PFSK-1 (cell line): Measurements from ENCODE around the gene RIPOR3.

Experiments used
- FOXP2 ChIP-seq: optimal IDR thresholded peaks from 2 replicates; pipeline ENCODE3; 2011; ENCODE audit warnings: borderline replicate concordance, control low read depth, inconsistent platforms; ENCODE audit not compliant: insufficient read depth; ENCODE audit errors: extremely low read length, extremely low read depth
- POLR2AphosphoS5 ChIP-seq: IDR thresholded peaks from 2 replicates; pipeline ENCODE4 v1.6.1; 2012; ENCODE audit warnings: low read depth, mild to moderate bottlenecking, control low read depth, low read length, moderate library complexity
- REST ChIP-seq, 2 experiments: IDR thresholded peaks; 2 replicates each; pipeline versions ENCODE4 v1.6.1 to v1.8.0; 2011 to 2012; ENCODE audit warnings: low read depth in 2 of 2, low read length in 2 of 2, control low read depth in 1 of 2, inconsistent platforms in 1 of 2, mild to moderate bottlenecking in 1 of 2, moderate library complexity in 1 of 2; ENCODE audit not compliant: insufficient read depth in 1 of 2
- SIN3A ChIP-seq: IDR thresholded peaks from 2 replicates; pipeline ENCODE4 v1.6.1; 2012; ENCODE audit warnings: mild to moderate bottlenecking, low read length, moderate library complexity, borderline replicate concordance; ENCODE audit not compliant: insufficient read depth
- TAF1 ChIP-seq: IDR thresholded peaks from 2 replicates; pipeline ENCODE4 v1.6.1; 2012; ENCODE audit warnings: low read length, control low read depth, borderline replicate concordance; ENCODE audit not compliant: insufficient read depth

RIPOR3 gene

GRCh38 chr20:50668326-50668725, 23.0 kb downstream of the RIPOR3 start:
- TF ChIP-seq SIN3A (no peak), POLR2AphosphoS5 (no peak), FOXP2 (no peak), REST (IDR thresholded peaks at IDR 0.05; ENCODE audit: insufficient read depth in 1 of 2, low read depth in 2 of 2, low read length in 2 of 2) (no peak), TAF1 (no peak)

- TF ChIP-seq FOXP2 (no peak), SIN3A (no peak), POLR2AphosphoS5 (no peak), TAF1 (no peak), REST (IDR thresholded peaks at IDR 0.05; ENCODE audit: insufficient read depth in 1 of 2, low read depth in 2 of 2, low read length in 2 of 2) (no peak)
Measured at GRCh38 chr20:50666709-50667298, 24.5 kb downstream of the RIPOR3 start.

- TF ChIP-seq FOXP2 (no peak), TAF1 (no peak), POLR2AphosphoS5 (no peak), SIN3A (no peak), REST (IDR thresholded peaks at IDR 0.05; ENCODE audit: insufficient read depth in 1 of 2, low read depth in 2 of 2, low read length in 2 of 2) (no peak)
Measured at GRCh38 chr20:50664254-50664653, 27.1 kb downstream of the RIPOR3 start.

GRCh38 chr20:50663095-50663821, 28.1 kb downstream of the RIPOR3 start:
- no peak for TF ChIP-seq SIN3A
- no peak for TF ChIP-seq FOXP2
- no peak for TF ChIP-seq REST (IDR thresholded peaks at IDR 0.05; ENCODE audit: insufficient read depth in 1 of 2, low read depth in 2 of 2, low read length in 2 of 2)
- no peak for TF ChIP-seq POLR2AphosphoS5
- no peak for TF ChIP-seq TAF1
